Activated T-helper 9 cell treated with anti-CD3 and anti-CD28 coated beads, Interleukin-2, amount 50 U/mL, for 16 hours (primary cell): ENCODE data around the gene OR1K1.
"Not testable (repeated sequence)": the region's sequence is repeated elsewhere in the genome, so short reads cannot be mapped to it uniquely, and the experiment has no call there.

Experiments used
- DNase-seq: peaks from one replicate; pipeline ENCODE4 v3.0.0-alpha.2; 2020; ENCODE audit warnings: low read depth

Gene OR1K1

GRCh38 chr9:122800066-122801060, at the start of gene OR1K1:
Gene OR1K1 (plus strand): TSS chr9:122800123. CDS start chr9:122800123, 0 bp downstream.
- DNase-seq: no peak

- no peak for DNase-seq
Measured at GRCh38 chr9:122754825-122755224, 45.1 kb upstream of the OR1K1 start.

DNA sequence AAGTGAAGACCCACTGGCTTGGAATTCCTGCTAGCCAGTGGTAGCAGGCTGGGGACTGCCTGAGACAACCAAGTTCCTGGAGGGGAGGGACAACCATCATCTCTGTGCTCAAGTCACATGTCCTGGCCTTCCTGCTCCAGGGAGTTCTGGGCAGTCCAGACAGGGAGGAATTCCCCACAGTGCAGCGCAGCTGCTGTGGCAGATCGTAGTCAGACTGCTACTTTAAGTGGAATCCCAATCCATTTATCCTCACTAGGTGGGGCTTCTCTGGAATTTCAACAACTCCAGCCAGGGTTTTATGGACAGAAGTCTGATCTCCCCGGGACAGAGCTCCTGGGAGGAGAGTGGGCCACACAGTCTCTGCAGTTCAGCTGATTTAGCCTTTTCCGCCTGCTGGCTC, 32.1 kb upstream of the OR1K1 start:
- DNase-seq: no peak

DNA sequence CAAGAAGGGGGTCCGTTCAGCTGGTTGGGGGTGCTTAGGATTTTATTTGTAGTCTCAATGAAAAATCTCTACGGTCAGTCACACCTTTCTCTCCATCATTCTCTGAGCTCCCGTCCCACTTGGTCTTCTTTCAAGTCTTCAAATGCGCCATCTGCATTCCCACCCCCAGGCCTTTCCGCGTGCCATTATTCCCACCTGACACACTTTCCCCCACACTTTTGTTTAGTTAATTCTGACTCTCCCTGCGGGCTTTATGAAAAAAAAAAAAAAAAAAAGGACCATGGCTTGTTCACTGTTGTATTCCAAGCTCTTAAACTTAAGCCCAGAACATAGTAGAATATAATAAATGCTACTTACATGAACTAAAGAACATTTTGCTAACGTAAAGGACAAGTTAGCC, 22.9 kb upstream of the OR1K1 start:
- DNase-seq: no peak

DNA sequence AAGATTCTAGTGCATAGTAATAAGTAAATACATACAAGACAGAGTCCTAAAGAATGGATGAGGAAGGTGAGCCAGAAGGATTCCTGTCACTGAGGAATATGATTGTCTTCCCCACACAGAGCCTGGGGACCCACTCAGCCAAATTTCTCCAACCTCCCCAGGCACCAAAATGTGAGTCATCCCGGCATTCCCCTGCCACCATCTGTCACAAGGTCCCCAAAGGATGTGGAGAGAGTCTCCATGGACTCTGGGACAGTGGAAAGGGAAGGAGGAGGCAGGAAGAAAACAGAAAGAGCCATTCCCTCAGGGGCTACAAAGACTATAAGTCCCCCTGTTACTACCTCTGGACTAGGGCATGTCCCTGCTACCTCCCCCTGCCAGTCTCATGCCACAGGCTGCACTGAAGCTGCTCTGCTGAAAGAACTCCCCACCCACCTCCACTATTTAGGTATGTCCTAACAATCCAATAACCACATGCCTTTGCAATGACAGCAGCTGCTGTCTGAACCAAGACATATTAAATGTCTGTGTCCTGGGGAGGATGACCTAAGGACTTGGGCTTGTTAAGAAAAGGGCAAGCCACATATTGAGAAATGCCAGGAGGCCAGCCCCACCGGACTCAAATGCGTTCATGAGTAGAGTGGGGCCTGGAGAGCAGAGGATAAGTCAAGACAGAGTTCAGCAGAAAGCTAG, 21.8 kb upstream of the OR1K1 start:
- no peak for DNase-seq

DNA sequence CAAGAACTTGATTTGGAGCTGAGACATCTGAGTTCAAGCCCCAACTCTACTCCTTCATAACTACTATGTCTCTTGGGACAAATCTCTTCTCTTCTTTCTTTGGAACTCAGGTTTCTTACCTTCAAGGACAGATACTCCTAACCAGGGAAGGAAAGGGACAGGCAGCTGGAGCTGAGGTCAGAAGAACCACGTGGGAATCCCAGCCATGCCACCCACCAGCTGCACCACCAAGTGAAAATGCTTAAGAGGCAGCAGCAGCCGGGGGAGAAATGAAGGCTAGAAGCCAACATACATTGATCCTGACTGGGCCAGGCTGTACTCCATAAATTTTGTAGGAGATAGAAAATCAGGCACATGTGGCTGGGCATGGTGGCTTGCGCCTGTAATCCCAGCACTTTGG, 20.7 kb upstream of the OR1K1 start:
- DNase-seq: no peak

GRCh38 chr9:122780026-122780425, 19.9 kb upstream of the OR1K1 start:
- no peak for DNase-seq

DNA sequence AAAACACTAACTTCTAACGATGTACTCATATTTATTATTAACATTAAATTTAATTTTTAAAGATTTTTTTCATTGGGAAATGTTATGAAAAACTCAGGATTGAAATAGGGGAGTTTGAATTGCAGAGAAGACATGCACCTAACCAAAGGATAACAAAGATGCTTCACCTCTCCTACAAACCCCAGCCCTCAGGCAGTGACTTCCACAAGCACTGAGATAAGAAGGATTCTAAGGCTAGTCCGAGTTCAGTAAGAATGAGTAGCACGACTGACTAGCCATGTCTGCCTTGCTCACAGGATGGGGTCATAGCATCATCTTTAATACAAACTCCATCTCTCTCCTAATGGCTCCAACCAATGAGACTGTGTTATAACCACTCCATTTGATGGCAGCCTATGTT, 18.3 kb upstream of the OR1K1 start:
- DNase-seq: no peak

DNA sequence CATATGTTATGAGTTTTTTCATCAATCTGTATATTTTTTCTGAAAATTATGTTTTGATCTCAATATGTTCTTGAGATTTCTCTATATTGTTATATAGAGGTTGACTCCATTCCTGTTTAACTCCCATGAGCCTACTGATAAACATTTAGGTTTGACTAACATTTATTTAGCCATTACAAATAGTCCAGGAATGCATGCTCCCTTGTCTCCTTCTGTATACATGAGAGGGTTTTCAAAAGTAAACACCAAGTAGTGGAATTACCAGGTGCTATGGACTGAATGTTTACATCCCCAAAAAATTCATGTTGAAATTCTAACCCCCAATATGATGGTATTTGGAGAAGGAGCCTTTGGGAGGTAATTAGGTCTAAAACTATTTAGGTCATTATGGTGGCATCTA, 14.7 kb upstream of the OR1K1 start:
- no peak for DNase-seq

DNA sequence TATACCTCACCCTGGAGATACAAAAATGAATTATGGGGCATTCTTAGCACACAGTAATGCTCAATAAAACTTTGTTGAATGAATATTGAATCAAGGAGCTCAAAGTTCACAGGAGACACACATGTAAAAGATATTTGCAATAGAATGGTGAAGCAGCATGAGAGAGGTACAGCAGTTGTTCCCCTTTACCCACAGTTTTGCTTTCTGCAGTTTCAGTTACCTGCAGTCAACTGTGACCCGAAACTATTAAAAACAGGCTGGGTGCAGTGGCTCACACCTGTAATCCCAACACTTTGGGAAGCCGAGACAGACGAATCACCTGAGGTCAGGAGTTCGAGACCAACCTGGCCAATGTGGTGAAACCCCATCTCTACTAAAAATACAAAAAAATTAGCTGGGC, 13.6 kb upstream of the OR1K1 start:
- DNase-seq: no peak

DNA sequence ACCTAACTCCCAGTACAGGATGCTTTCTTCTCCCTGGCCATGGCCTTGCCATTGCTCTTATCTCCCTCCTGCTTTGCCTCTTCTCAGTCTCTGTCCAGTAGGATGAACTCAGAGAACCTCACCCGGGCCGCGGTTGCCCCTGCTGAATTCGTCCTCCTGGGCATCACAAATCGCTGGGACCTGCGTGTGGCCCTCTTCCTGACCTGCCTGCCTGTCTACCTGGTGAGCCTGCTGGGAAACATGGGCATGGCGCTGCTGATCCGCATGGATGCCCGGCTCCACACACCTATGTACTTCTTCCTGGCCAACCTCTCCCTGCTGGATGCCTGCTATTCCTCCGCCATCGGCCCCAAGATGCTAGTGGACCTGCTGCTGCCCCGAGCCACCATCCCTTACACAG, 11.1 kb upstream of the OR1K1 start, which contains the start of gene OR5C1:
Gene OR5C1, plus strand, starts transcription at position 103 of the 400 bp plus-strand sequence. Its CDS starts 0 bp downstream, at position 103.
- no peak for DNase-seq

GRCh38 chr9:122789256-122790046, 10.5 kb upstream of the OR1K1 start:
- DNase-seq: no peak

DNA sequence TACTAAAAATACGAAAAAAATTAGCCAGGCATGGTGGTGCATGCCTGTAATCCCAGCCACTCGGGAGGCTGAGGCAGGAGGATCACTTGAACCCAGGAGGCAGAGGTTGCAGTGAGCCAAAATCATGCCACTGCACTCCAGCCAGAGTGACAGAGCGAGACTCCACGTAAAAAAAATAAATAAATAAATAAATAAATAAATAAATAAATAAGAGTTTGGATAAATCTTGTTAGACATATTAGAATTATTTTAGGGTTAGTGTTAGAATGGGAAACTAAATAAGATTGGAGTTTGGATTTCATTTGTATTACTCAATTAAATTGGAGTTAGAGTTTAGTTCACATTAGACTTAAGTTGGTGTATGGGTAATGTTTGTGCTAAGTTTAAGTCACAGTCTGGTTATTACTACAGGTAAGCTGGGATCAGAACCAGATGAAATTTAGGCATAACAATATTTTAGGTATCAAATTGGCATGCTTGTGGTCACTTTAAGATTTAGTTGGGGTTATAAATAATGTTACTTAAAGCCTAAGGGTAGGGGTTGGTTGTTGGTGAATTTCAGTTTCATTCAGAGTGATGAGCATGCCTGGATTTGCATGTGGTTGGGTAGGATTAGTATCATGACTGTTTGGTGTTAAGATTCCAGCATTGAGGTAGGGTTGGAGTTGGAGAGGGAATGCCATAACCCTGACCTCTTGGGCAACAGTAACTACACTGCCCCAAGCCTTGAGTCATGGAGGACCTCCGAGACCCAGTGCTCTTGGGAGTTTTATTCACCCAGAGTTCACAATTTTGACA, 7.9 kb upstream of the OR1K1 start:
- DNase-seq: no peak

- no peak for DNase-seq
Measured at GRCh38 chr9:122797316-122798063, 2.4 kb upstream of the OR1K1 start.

DNA sequence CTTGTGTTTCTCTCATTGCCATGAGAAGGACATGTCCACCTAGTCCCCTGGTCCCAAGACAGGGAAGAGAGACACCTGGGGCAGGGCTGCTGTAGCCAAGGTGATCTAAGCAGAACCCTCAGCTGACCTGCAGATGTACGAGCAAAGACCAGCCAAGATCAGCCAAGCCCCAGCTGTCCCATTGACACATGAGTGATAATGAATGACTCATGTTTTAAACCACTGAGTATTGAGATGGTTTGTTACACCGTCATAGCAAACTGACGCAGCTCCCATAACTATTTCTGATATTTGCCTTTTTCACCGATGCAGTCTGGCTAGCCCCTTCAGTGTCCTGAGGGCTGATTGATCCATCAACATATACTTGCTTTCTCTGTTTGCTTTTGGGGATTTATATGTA, 6.7 kb downstream of the OR1K1 start:
- no peak for DNase-seq

DNA sequence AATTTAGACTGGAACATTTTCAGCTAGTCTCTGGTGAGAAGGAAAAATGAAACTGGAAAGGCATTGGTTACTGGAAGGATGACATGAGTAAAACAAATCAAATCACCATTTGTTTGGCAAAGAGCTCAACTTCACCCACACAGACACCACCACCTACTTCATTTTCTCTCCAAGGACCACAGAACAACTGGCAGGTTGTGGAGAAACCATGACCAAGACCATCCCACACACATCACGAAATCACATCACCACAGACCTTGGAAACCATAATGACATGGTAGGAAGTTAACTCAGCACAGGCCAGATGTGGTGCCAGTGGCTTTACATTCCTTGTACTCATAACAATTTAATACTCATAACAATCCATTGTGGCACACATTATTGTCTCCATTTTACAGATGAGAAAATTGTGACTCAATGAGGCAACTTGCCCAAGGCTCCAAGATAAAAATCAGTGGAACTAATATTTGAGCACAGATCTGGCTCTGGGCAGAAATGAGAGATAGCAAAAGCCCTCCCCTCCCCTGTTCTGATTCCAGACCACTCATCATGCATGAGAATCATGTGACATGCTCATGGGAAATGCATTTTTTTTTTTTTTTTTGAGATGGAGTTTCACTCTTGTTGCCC, 7.5 kb downstream of the OR1K1 start:
- peak; percentile 15 for DNase-seq

GRCh38 chr9:122808141-122808540, 8.2 kb downstream of the OR1K1 start:
- DNase-seq: no peak

DNA sequence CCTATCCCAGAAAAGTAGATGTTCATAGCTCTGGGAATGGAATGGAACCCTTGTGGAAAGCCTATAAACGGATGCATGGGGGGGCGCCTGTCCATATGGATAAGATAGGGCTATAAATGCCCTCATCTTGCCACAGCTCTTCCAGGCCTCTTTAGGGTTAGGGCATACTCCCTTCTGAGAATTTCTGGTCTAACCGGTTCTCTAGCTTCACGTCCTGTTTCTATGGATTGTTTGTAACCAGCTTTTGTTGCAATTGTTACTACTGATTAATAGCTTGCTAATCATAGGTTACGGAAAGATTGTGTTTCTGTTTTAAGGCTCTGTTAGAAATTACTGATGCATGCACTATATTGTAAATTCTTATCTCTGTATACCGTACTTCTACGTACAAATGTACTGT, 9.3 kb downstream of the OR1K1 start:
- not testable (repeated sequence) for DNase-seq

DNA sequence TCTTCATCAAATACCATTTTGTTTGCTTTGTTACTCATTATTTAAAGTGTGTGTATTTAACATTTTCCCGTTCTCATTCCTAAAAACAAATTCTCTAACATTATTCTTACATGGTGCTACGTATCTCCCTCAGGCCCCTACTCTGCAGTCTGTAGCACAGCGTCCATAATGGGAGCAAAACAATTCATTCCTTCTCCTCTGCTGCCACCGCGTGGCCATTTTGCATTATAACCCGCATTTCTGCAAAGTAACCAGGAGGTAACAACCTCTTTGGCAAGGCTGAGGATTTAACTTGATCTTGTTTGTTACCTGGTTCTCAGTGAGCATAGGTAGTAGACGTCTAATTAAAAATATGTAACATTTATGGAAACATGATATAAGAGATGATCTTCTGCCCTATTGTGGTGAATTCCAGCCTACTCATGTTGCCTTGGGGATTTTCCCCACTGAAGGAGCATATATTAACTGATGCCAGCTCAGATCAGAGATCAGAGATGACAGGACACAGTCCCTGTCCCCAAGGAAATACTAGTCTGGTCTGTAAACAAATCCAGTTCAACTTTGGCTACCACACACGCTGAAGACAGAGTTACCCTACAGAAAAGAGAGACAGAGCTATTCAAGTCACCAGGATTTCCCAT, 10.5 kb downstream of the OR1K1 start:
- peak; percentile 59 for DNase-seq

- DNase-seq: no peak
Measured at GRCh38 chr9:122812736-122813135, 12.8 kb downstream of the OR1K1 start.
